NCI-H2196 (cell line): ENCODE measurements around the gene EIF4E1B.
"Not testable (repeated sequence)": the region's sequence is repeated elsewhere in the genome, so short reads cannot be mapped to it uniquely, and the experiment has no call there.

Experiments
- DNase-seq: peaks from one replicate; lab custom pipeline; 2025; ENCODE audit not compliant: unreplicated experiment; lab: John Stamatoyannopoulos, UW

EIF4E1B gene, protein sequence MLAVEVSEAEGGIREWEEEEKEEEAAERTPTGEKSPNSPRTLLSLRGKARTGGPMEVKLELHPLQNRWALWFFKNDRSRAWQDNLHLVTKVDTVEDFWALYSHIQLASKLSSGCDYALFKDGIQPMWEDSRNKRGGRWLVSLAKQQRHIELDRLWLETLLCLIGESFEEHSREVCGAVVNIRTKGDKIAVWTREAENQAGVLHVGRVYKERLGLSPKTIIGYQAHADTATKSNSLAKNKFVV

DNA sequence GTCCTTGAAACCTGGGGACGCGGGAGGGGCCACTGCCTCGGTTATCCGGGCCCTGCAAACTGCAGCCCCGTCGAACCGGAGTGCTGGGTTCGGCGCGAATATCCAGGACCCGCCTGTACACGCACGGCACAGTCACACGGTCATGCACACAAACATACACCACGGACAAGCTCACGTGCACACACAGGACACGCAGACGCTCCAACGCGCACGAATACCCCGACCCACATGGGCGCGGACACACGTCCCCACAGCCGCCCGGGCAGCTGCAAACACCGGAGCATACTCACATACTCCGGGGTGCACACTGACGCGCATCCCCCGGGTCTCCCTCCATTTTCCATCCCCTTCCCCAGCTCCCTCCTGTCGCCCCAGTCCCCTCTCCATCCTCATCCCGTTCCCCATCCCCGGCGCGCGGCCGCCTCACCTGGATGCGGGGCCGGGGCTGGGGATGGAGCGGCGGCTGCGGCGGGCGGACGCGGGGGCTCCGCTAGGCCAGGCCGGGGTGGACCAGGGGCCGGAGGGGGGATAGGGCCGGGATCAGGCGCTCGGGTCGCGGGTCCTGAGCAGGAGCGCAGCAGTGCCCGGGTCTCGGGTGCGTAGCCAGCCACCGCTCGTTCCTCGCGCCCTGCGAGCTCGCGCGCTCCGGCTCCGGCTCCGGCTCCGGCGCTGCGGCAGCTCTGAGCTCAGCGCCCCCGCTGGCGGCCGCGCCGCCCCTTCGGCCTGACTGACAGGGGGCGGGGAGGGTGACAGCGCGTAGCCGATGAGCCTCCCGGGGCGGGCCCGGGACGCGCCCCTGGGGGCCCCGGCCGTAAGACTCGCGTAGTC lies at the start of gene EIF4E1B, which contains the start of gene SNCB:
EIF4E1B (plus strand) TSS at position 823 of the 828 bp plus-strand sequence. CDS start 12,113 bp downstream, outside the sequence.
SNCB (minus strand) TSS at position 682 of the 828 bp plus-strand sequence. CDS start 880 bp downstream, outside the sequence.
- DNase-seq: peak; percentile 61

DNA sequence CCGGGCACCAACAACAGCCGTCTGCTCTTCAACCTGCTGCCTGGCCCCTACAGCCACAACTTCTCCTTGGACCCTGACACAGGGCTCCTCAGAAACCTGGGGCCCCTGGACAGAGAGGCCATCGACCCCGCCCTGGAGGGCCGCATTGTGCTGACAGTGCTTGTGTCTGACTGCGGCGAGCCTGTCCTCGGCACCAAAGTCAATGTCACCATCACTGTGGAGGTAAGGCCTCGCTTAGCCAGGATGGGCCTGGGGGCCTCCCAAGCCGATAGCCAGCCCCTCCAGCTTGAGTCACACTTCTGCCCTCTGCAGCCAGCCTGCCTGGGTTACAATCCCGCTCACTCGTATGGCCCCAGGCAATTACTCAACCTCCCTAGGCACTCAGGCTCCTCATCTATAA lies 49.1 kb upstream of the EIF4E1B start:
- DNase-seq: no peak

DNA sequence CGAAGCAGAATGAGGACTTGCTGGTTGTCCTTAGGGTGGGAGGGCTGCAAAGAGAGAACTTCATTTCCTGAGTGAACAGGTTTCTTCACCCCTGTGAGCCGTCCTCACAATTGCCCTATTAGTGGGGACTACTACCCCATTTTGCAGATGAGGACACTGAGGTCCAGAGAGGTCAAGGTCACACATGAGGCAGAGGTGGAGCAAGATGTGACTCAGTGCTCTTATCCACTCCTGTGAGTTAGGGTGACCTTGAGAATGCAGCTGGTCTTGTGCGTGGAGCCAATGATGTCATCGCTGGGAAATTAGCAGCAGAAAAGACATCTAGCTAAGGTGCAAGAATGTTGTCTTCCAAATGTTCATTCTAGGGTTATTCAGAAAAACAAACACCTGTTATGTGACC lies 47.4 kb upstream of the EIF4E1B start:
- no peak for DNase-seq

DNA sequence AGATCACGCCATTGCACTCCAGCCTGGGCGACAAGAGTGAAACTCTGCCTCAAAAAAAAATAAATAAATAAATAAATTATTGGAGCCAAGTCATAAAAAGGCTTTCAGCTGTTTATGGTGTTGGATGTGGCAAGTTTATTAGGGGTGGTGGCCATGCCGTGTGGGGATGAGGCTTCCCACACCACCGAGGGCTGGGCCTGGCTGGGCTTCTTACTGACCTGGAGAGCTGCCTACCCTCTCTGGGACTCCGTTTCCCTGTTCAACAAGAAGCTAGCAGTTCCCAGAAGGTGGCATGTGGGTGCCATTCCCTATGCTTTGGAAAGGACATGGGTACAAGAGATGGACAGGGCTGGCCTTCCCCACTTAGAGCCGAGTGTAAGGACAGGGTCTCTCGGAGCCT lies 43.1 kb upstream of the EIF4E1B start:
- DNase-seq: no peak

DNA sequence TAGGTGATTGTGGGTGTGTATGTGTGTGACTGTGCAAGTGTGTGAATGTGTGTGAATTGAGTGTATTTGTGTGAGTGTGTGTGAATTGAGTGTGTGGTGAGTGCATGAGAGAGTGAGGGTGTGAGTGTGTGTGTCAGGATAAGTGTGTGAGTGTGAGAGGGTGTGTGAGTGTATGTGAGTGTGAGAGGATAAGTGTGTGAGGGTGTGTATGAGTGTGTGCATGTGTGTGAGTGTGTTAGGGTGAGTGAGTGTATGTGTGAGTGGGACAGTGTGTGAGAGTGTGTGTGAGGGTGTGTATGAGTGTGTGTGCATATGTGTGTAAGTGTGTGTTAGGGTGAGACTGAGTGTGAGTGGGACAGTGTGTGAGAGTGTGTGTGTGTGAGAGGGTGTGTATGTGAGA lies 42.2 kb upstream of the EIF4E1B start:
- DNase-seq: no peak

DNA sequence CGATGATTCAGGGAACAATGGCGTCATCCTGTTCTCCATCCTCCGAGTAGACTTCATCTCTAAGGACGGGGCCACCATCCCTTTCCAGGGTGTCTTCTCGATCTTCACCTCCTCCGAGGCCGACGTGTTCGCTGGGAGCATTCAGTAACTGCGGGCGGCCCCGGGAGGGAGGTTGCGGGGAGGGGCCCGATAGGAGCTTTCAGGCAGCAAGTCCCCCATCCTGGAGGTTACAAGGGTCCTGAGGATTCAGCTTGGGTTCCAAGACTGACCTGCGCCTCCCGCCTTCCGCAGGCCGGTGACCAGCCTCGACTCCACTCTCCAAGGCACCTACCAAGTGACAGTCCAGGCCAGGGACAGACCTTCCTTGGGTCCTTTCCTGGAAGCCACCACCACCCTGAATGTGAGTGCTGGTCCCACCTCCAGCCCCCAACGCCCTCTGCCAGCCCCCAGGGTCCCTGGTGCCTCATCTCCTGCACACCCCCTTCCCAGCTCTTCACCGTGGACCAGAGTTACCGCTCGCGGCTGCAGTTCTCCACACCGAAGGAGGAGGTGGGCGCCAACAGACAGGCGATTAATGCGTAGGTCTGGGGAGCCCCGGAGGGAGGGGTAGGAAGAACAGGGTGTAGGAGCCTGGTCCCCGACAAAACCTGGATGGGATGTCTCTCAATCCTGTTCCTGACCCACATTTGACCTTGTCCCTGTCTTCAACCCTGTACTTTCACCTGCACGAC lies 41.3 kb upstream of the EIF4E1B start:
- no peak for DNase-seq

DNA sequence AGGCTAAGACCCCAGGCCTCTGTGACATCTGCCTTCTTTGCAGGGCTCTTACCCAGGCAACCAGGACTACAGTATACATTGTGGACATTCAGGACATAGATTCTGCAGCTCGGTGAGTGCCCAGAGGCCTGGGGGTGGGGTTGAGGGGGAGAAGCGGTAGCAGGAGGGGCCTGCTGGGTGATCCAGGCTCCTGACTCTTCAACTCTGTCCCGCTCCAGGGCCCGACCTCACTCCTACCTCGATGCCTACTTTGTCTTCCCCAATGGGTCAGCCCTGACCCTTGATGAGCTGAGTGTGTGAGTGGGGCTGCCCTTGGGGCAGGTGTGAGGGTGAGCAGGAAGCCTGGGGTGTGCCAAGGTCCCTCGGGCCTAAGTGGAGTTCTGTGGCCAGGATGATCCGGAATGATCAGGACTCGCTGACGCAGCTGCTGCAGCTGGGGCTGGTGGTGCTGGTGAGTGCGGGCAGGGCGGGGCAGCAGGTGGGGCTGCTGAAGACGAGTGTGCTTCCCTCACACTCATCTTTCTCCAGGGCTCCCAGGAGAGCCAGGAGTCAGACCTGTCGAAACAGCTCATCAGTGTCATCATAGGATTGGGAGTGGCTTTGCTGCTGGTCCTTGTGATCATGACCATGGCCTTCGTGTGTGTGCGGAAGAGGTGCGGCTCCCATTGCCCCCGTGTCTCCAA lies 40.3 kb upstream of the EIF4E1B start:
- DNase-seq: no peak

DNA sequence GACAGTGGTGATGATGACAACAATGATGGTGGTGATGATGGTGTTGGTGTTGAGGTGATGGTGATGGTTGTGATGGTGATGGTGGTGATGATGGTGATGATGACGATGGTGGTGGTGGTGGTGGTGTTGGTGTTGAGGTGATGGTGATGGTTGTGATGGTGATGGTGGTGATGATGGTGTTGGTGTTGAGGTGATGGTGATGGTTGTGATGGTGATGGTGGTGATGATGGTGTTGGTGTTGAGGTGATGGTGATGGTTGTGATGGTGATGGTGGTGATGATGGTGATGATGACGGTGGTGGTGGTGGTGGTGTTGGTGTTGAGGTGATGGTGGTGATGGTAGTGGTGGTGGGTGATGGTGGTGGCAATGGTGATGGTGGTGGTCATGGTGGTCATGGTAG lies 38.8 kb upstream of the EIF4E1B start:
- not testable (repeated sequence) for DNase-seq

DNA sequence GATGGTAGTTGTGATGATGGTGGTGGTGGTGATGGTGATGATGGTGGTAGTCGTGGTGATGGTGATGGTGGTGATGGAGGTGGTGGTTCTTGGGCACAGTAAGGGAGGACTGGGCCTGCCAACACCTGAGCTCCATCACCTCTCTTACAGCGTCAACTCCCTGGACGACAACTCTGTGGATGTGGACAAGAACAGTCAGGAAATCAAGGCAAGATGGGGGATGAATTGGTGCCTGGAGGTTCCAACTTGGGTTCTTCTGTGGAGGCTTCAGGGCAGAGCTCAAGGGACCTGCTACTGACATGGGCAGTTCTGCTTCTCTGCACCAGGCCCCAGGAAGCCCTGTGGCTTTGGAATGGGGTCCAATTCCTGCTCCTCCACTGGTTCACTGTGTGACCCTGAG lies 37.9 kb upstream of the EIF4E1B start:
- DNase-seq: no peak

DNA sequence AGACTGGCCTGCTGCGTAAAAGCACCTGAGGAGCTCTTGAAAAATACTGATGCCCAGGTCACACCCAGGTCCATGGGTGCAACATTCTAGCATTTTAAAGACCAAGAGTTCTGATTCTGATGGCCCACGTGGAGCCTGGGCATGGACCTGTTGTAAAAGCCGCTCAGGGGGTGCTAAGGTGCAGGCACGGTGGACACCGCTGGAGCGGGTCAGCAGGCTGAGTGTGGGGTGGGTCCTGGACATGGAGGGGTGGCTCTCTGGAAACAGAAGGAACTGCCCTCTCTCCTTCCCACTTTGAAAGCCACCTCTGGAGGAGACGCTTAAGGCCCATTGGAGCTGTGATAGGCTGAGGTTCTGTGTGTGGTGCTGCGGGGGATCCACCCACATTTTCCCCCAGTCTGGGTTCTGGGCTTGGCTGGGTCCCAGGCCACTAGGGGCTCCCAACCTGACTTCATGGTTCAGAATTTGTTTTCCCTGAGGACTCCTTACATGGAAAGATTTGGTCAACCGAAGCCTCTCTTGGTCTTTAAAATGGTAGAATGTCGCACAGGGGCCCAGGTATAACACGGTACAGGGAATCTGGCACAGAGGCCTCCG lies 37.1 kb upstream of the EIF4E1B start:
- DNase-seq: no peak

DNA sequence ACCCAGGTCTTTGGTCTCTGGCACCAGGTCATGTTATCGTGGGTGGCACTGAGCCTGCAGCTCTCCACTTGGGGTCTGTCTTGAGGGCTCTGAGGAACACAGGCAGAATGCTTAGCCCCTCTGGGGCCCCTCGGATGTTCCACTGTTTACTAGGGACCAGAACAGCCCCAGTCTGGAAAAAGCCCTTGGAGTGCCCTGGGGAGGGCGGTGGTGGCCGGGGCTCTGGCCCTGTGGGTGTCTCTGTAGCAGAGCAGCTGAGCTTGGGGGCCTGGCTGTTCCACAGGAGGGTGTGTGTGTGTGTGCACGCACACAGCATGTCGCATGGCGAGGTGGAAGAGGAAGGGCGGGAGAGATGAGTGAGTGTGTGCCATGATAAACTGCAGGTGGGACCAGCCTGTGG lies 35.9 kb upstream of the EIF4E1B start:
- no peak for DNase-seq

DNA sequence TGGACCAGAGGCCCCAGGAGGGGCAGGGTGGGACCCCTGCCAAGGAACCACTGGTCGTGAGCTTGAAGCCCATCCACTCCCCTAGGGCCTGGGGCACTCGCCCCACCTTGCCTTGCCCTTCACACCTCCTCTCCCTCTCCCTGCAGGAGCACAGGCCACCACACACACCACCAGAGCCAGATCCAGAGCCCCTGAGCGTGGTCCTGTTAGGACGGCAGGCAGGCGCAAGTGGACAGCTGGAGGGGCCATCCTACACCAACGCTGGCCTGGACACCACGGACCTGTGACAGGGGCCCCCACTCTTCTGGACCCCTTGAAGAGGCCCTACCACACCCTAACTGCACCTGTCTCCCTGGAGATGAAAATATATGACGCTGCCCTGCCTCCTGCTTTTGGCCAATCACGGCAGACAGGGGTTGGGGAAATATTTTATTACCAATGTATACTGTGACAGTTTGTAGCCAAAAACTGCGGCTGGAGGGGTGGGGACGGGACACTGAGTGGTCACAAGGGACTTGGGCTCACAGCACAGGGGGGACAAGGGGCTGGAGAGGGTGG lies 35.0 kb upstream of the EIF4E1B start:
- no peak for DNase-seq

DNA sequence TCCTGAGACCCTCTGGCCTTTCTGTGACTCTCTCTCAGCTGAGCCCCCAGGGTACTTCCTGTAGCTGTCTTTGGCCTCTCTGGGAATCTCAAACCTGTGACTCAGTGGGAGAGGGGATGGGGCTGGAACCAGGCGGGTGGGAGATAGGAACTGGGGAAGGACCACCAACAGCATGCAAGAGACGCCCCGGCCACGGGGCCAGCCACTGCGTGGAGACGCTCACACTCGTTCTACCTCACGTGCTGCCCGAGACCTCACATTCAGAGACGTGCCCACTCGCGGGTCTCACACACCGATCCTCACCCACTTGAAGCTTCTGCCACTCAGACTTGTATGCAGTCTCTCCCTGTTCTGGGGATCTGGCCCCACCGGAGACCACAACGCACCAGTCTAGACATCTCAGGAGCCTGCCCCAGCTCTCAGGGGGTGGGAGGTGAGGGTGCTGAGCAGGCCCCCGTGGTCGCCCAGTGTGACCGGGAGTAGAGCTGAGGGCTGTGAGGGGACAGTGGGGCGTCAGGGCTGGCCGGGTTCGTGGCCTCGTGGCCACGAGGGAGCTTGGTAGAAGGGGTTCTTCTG lies 34.3 kb upstream of the EIF4E1B start:
- DNase-seq: no peak

DNA sequence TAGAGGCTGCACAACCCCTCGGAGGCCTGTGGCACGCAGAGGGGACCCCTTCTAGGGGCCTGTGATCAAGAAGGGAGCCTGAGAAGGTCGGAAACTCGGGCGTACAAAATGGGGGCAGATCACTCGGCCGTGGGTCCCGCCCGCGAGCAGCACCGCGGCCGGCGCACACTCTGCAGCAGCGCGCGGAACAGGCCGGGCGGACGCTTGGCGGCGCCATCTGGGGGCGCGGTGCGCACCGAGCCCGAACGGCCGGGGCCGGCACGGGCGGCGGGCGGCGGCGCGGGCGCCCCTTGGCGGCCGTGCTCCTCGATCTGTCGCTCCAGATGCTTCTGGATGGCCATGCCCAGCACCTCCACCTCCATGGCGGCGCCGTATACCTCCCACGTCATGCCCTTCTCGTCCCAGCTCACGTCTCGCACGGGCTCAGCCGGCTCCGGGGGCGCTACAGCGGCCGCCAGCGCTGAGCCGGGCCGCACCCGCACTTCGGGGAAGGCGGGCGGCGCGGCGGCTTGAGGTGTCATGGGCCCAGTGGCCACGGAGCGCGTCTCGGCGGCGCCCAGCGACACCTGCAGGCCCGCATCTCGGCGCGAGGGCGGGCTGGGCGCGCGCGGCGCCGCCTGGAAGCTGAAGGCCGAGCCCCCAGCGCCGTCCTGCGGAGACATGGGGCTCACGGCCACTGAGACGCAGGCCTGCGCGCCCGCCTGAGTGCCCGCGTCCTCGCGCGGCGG lies 33.6 kb upstream of the EIF4E1B start:
- no peak for DNase-seq

DNA sequence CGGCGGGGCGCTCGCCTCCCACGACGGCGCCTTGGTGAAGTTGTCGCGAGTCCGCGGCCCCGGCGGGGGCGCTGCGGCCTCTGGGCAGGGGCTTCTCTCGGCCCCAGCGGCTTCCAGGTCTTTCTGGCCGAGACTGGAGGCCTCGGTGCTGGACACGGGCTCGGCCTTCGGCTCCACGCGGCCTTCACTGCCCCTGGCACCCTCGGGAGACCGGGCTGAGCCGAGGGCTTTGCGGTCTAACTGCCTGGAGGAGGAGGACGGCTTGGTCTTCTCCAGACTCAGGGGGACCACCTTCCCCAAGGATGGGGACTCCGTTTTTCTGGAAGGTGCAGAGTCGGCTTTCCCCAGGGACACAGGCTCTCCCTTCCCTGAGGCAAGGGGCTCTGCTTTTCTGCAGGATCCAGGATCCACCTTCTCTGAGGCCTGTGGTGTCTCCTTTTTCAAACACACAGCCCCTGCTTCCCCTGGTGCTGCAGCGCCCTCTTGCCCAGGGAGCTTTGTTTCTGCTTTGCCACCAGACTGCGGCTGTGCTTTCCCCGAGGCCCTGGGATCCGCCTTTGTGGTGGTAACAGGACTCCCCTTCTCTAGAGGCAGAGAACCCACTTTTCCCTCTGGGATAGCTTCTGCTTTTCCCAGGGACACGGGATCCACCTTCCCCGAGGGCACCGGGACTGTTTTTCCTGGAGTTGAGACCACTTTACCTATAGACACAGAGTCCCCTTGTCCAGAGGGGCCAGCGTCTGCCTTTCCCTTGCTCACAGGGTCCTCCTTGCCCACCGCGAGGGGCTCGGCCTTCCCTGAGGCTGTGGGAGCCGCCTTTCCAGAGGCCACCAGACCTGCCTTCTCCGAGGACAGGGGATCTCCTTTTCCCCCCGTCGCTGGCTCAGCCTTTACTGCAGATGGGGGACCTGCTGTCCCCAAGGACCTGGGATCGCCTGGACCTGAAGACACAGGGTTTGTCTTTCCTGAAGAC lies 32.8 kb upstream of the EIF4E1B start:
- DNase-seq: no peak

DNA sequence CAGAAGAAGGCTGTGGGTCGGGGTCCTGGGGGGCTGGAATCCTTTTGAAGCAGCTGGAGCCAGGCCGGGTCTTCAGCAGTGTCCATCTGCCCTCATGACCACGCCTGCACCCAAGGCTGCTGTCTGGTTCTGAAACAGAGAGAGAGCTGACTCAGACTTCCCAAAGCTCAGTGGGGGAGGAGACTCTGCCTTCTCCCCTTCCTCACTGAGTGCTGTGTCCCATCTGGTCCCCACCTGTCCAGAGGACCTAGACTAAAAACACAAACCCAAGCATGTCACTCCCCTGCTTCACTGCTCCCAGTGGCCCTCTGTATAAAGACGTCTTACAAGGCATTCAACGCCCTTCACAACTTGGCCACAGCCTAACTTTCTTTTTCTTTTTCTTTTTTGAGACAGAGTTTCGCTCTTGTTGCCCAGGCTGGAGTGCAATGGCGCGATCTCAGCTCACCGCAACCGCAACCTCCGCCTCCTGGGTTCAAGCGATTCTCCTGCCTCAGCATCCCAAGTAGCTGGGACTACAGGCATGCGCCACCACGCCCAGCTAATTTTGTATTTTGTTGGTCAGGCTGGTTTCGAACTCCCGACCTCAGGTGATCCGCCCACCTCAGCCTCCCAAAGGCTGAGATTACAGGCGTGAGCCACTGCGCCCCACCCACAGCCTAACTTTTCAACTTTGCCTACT lies 30.6 kb upstream of the EIF4E1B start:
- DNase-seq: not testable (repeated sequence)

DNA sequence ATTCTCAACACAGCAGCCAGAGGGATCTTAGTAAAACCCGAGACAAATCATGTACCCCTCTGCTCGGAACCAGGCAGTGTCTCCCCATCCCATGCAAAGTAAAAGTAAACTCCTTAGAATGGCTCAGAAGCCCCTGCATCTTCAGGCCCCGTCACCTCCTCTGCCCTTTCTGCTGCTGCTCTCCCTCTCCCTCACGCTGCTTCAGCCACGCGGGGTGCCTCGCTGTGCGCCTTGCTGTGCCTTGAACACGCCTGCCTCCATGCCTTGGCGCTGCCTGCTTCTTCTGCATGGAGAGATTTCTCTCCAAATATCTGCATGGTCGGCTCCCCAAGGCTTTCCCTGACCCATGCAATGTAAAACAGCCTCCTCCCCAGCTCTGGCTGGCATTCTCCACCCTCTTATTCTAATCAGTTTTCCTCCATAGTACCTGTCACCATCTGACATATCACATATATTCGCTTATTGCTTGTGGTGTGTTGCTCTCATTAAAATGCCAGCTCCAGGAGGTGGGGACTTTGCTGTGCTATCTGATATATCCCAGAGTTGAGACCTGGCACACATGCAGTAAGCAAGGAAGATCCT lies 28.5 kb upstream of the EIF4E1B start:
- DNase-seq: no peak
